NCI-H2196 (cell line): ENCODE data around the gene SCMH1.
A peak's percentile ranks its signal among the peaks of the same experiment; 100 is the strongest.

Experiments used
- DNase-seq: peaks from one replicate; lab custom pipeline; 2025; ENCODE audit not compliant: unreplicated experiment; lab: John Stamatoyannopoulos, UW

SCMH1 gene

GRCh38 chr1:41009466-41009865 is 232.6 kb downstream of the SCMH1 start:
- DNase-seq, result no peak

GRCh38 chr1:41006942-41007865 is 234.9 kb downstream of the SCMH1 start:
- no peak for DNase-seq

DNA sequence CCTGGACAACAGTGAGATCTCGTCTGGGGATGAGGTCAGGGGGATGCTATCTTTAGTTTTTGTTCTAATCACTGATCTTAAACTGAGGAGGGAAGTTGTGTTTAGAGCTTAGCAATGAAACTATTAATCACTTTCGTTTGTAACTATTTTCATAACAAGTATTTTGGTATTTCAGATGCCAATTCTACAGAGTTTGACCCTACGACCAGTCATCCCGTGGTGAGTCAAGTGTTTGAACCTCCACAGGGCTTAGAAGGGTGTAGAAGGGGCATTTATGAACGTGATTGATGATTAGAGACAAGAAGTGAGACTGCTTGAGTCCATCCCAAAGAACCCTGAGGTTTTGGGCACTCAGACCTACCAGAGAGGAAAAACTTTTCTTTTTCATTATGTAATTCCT is 236.2 kb downstream of the SCMH1 start:
- DNase-seq, result no peak

DNA sequence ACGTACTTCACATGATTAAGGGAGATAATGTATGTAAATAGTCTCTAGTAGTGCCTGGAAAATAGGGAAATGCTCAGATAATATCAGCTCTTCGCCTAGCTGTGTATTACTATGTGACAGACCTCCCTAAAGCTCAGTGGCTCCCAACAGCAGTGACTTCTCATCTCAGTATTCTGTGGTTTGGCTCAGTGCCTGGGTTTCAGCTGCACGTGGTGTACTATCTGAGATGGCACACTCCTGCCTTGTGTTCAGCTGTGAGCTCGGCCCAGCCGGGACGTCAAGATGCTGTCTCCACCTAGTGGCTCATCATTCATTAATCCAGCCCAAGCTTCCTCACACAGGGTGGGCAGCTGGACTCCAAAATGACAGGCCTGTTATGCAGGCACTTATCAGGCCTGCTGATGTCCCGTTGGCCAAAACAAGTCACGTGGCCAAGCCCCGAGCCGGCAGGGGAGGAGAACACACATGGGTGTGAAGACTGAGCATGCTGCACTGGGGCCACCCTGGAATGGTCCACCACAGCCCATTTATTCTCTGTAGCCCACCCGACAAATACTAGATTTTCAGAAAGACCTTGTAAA is 238.4 kb downstream of the SCMH1 start:
- peak; percentile 96 for DNase-seq

DNA sequence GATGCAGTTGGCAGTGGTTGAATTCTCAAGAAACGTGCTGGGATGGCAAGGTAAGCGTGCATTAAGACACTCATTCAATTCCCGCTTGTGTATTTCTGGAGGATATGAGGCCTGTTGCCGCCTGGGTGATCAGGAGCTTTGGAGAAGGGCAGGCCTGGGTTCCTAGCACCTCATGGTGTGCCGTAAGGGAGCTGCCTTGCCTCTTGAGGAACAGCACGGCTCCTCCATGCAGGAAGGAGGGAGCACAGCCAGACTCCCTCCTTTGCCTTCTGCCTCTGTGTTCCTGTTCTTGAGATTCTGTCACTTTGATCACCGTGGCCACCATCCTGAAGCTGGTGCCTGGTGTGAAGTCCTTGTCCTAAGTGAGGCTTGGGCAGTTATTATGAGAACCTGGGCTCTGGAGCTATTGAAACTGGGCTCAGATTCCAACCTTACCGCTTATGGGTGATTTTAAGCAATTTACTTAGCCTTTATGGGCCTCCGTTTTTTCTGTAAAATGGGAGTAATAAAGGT is 238.9 kb downstream of the SCMH1 start:
- no peak for DNase-seq

DNA sequence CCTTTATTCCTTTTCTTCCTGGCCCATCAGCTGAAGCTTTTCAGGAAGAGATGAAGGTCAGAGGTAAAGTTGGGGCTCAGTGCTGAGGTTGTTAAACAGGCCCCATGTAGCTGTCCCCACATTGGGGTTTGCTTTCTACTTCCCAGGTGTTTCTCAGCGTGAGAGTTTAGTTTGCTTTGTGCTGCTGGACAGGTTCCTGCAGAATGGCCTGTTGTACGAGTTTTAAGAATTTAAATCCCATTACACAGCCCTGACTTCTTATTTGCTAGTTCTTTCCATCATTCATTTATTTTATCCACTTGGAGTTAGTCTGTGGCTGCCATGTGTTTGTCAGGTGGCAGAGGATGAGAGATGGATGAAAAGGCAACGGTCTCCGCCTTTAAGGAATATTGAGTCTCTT is 243.4 kb downstream of the SCMH1 start:
- no peak for DNase-seq

DNA sequence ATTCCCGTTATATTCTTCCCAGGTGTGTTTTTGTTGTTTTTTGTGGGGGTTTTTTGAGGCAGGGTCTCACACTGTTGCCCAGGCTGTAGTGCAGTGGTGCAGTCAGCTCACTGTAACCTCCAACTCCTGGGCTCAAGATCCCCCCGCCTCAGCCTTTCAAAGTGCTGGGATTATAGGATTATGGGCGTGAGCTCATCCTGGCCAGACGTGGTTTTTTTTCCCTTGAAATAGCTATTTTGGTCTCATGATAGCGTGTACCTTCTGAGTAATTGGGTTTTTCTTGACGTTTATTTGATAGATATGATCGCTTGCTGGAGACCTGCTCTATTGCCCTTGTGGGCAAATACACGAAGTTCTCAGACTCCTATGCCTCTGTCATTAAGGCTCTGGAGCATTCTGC is 245.0 kb downstream of the SCMH1 start:
- DNase-seq, result no peak

GRCh38 chr1:40989066-40989465 is 253.0 kb downstream of the SCMH1 start:
- no peak for DNase-seq

DNA sequence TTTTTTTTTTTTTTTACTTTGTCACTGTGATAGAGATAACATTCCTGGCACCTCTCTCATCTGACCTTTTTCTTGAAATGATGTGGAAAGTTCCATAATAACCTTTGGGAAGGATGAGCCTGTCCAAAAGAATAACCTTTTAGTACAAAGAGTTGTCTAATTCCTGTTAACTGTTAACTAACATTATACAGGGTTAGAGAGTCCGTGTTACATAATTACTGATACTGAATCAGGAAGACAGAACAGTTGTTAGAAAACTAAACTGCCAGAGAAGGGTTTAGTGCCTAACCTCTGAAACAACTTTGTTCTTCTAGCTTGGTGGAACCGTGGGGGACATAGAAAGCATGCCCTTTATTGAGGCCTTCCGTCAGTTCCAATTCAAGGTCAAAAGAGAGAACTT is 253.8 kb downstream of the SCMH1 start:
- DNase-seq, result no peak

GRCh38 chr1:40987439-40988276 is 254.4 kb downstream of the SCMH1 start:
- no peak for DNase-seq

- DNase-seq, result no peak
Measured at GRCh38 chr1:40986956-40987355, 255.2 kb downstream of the SCMH1 start.

DNA sequence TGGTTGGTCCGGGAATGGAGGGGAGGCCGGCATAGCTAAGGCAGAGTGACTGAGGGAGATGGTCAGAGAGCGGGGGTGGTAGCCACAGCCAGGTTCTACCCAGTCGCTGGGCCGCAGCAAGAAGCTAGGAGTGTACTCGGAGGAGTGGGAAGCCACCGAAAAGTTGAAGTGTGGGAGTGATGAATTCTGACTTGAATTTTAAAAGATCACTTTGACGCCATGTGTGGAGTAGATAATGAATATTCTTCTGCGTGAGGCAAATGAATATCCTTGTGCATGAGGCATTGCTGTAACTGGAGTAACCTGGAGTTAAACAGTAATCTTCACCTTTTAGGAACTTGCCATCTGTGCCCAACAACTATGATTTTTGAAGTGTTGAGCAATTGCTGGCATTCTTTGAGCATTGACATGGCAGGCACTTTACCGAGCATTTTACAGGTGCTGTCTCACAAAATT is 255.8 kb downstream of the SCMH1 start:
- DNase-seq, result no peak

GRCh38 chr1:40985875-40986274 is 256.2 kb downstream of the SCMH1 start:
- no peak for DNase-seq

GRCh38 chr1:40985161-40985560 is 256.9 kb downstream of the SCMH1 start:
- no peak for DNase-seq

DNA sequence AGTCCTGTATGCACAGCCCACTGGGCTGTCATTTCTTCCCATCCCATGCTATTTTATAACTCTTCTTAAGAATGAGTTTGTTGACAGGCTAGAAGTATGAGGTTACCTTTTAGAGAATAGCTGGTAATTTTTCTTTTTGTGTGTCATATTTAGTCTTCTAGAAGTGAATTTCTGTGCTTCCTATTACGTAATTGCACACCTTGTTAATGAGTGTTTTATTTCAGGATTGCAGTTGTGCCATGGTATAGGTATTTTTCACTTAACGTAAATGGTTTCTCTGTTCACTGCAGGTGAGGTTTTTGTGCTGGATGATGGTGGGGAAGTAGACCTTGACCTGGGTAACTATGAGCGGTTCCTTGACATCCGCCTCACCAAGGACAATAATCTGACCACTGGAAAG is 257.6 kb downstream of the SCMH1 start:
- DNase-seq, result no peak

DNA sequence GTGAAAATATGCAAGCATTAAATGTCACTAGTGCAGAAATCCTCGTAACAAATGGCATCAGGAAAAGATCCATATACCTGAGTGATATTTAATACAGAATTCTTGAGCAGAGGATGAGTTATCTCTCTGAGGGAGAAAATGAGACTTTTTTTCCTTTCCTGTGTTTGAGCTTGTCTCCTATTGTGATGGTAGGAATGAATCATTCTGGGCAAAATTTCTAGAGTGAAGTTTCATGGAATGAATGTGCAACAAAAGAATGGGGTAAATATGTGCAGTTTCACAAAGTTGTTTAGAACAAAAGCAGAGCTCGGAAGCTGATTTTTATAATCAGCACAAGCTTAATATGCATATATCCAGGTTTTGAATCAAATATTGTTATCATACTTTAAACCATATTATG is 258.0 kb downstream of the SCMH1 start:
- no peak for DNase-seq

GRCh38 chr1:40983286-40983685 is 258.8 kb downstream of the SCMH1 start:
- DNase-seq, result no peak

- DNase-seq, result no peak
Measured at GRCh38 chr1:40982721-40983120, 259.4 kb downstream of the SCMH1 start.

GRCh38 chr1:40981691-40982448 is 260.2 kb downstream of the SCMH1 start:
- DNase-seq, result no peak

GRCh38 chr1:40980453-40981121 is 261.5 kb downstream of the SCMH1 start:
- no peak for DNase-seq
